Measurements from ENCODE around the gene SPATA32. TPM values are rescaled to one million over a fixed set of nuclear protein-coding genes. Genes with fewer than 3 reads are reported as not detected.

Gene SPATA32
- total and polyA plus RNA-seq, 7 donors: 0.07 TPM; not detected in 6

DNA sequence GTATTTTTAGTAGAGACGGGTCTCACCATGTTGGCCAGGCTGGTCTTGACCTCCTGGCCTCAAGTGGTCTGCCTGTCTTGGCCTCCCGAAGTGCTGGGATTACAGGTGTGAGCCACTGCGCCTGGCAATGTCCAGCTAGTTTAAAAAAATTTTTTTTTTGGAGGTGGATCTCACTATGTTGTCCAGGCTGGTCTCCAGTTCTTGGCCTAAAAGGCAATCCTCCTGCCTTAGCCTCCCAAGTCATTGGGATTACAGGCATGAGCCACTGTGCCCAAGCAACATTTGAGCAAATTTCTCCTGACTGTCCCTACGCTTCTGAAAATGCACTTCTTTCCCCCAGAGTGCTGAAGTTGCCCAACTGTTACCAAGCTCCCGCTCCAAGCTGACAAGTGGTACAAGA, 46.9 kb upstream of the SPATA32 start:
- WGBS, 2 donors: 96 to 97% methylated on average over 5 of the region's 5 CpGs

DNA sequence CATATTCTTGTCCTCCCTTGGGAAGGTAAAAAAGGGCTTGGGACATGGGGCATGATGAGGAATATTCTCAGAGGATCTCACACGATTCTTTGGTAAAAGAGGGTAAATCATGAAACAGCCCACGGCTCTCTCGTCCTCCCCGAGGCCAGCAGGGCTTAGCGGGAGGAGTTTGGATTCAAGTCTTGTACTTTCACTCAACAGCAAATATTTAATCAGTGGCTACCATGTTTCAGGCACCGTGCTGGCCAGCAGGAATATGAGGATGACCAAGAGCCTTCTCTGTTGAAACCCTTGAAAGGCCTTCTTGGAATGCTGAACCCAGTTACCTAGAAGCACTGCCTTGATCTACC, 46.1 kb upstream of the SPATA32 start:
- intact Hi-C loops (cut with DNase I): no loop called here
- no peak for DNase-seq
- WGBS, 2 donors: 38 to 70% methylated on average over 6 of the region's 6 CpGs
- Histone ChIP-seq H3K27me3 (no peaks in the 10 kb centered on the region), H3K9me3 (no peaks in the 10 kb centered on the region), H3K27ac (peak overlapping the region; percentile 84 to 98 (median 97)), H3K36me3 (peaks cover 0 to 10% (median 4%) of the 10 kb centered on the region in 4 donors), H3K4me3 (no peak overlapping the region), H3K4me1 (peaks cover 0 to 99% (median 94%) of the 10 kb centered on the region in 4 donors)
- TF ChIP-seq POLR2AphosphoS5 (IDR thresholded peaks at IDR 0.05) (no peak), POLR2A (IDR thresholded peaks at IDR 0.05) (no peak), EP300 (IDR thresholded peaks at IDR 0.05) (no peak)
- TF ChIP-seq, protein P1, sequence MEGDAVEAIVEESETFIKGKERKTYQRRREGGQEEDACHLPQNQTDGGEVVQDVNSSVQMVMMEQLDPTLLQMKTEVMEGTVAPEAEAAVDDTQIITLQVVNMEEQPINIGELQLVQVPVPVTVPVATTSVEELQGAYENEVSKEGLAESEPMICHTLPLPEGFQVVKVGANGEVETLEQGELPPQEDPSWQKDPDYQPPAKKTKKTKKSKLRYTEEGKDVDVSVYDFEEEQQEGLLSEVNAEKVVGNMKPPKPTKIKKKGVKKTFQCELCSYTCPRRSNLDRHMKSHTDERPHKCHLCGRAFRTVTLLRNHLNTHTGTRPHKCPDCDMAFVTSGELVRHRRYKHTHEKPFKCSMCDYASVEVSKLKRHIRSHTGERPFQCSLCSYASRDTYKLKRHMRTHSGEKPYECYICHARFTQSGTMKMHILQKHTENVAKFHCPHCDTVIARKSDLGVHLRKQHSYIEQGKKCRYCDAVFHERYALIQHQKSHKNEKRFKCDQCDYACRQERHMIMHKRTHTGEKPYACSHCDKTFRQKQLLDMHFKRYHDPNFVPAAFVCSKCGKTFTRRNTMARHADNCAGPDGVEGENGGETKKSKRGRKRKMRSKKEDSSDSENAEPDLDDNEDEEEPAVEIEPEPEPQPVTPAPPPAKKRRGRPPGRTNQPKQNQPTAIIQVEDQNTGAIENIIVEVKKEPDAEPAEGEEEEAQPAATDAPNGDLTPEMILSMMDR (IDR thresholded peaks at IDR 0.05): no peak

More for the DNA sequence above, 46.9 kb upstream of the SPATA32 start:
- H3K27ac ChIP-seq: peak overlapping the region; percentile 84 to 98 (median 97)
- DNase-seq: no peak
- TF ChIP-seq POLR2AphosphoS5 (IDR thresholded peaks at IDR 0.05) (no peak), POLR2A (IDR thresholded peaks at IDR 0.05) (no peak), EP300 (IDR thresholded peaks at IDR 0.05) (no peak)
- TF ChIP-seq, protein P1 (IDR thresholded peaks at IDR 0.05): no peak
- intact Hi-C loops (cut with DNase I): no loop called here
- H3K36me3 ChIP-seq: peaks cover 0 to 10% (median 4%) of the 10 kb centered on the region in 4 donors
- no peaks in the 10 kb centered on the region for H3K9me3 ChIP-seq
- no peak overlapping the region for H3K4me3 ChIP-seq
- H3K4me1 ChIP-seq: peaks cover 0 to 99% (median 95%) of the 10 kb centered on the region in 4 donors
- H3K27me3 ChIP-seq: no peaks in the 10 kb centered on the region

DNA sequence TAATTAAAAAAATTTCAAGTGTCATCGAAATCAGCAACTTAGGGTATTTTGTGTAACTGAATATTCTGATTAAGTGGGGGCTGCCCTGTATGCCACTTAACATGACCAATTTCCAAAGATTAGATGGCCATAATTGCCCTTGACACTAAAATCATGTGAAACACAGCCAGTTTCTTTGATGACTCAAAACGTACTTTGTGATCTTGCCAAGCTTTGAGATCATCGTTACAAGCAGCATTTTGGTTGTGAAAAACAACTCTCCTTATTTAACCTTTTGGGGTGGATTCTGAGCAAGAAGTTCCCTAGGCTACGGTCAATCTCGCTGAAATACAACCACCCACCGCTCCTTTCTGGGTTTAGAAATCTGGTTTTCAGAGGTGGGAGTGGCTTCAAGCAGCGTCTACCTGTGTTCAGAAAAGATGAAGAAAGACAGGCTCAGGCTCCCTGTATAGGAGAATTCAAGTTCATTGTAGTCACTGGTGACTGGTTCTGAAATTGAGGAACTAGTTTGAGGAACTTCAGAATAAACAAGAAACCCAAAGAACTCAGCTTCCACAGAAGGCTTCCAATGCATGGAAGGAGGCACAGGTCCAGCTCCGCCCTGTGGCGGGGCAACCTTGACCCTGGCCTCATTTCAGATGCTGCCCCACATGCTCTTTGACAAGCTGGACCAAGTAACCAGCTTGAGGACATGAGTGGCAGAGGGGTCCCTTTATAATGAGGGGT, 45.6 kb upstream of the SPATA32 start:
- Histone ChIP-seq H3K4me3 (no peak overlapping the region), H3K27ac (peak overlapping the region; percentile 84 to 98 (median 97)), H3K36me3 (peaks cover 0 to 10% (median 4%) of the 10 kb centered on the region in 4 donors), H3K27me3 (no peaks in the 10 kb centered on the region), H3K9me3 (no peaks in the 10 kb centered on the region), H3K4me1 (peaks cover 0 to 99% (median 94%) of the 10 kb centered on the region in 4 donors)
- no peak for TF ChIP-seq EP300 (IDR thresholded peaks at IDR 0.05)
- peak; percentile 20 to 73 (median 65) for TF ChIP-seq POLR2AphosphoS5 (IDR thresholded peaks at IDR 0.05)
- no peak for TF ChIP-seq POLR2A (IDR thresholded peaks at IDR 0.05)
- TF ChIP-seq, protein P1 (IDR thresholded peaks at IDR 0.05): no peak
- intact Hi-C loops (cut with DNase I): no loop called here
- 18 to 24% methylated on average over 9 of the region's 9 CpGs for WGBS, 2 donors
- no peak for DNase-seq

DNA sequence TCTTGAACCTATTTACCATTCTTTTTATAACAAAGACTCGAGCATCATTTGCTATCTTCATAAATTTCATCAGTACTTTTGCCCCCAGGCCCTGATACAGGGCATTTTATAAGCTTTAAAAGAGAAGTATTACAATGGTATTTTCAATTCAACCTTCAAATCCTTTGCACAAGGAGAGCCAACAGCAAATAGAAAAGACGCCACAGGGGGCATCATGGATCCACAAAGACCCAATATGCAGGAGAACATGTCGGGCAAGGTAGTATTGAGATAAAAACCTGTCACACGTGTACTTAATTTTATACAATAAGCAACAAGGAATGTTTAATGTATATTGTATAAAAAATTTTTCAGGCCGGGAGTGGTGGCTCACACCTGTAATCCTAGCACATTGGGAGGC, 44.7 kb upstream of the SPATA32 start:
- Histone ChIP-seq H3K27ac (peak overlapping the region; percentile 84 to 98 (median 97)), H3K27me3 (no peaks in the 10 kb centered on the region)

More for the DNA sequence above, 44.7 kb upstream of the SPATA32 start:
- no peak for DNase-seq
- peaks cover 0 to 10% (median 4%) of the 10 kb centered on the region in 4 donors for H3K36me3 ChIP-seq
- peaks cover 0 to 99% (median 94%) of the 10 kb centered on the region in 4 donors for H3K4me1 ChIP-seq
- TF ChIP-seq POLR2AphosphoS5 (IDR thresholded peaks at IDR 0.05) (no peak), EP300 (IDR thresholded peaks at IDR 0.05) (no peak), POLR2A (IDR thresholded peaks at IDR 0.05) (no peak)
- TF ChIP-seq, protein P1 (IDR thresholded peaks at IDR 0.05): no peak
- no peaks in the 10 kb centered on the region for H3K9me3 ChIP-seq
- intact Hi-C loops (cut with DNase I): no loop called here
- H3K4me3 ChIP-seq: no peak overlapping the region
- 57 to 82% methylated on average over 5 of the region's 5 CpGs for WGBS, 2 donors

Measured in sigmoid colon (tissue), 7 donors.